HG03103 (cell line): ENCODE data around the gene HRK.
"Not testable (repeated sequence)": the region's sequence is repeated elsewhere in the genome, so short reads cannot be mapped to it uniquely, and the experiment has no call there.

Source experiments
- ATAC-seq: cut with Tn5 transposase; IDR thresholded peaks from one replicate; pipeline ENCODE4 v1.9.1; 2021; ENCODE audit warnings: low read depth; ENCODE audit not compliant: unreplicated experiment

Gene HRK

DNA sequence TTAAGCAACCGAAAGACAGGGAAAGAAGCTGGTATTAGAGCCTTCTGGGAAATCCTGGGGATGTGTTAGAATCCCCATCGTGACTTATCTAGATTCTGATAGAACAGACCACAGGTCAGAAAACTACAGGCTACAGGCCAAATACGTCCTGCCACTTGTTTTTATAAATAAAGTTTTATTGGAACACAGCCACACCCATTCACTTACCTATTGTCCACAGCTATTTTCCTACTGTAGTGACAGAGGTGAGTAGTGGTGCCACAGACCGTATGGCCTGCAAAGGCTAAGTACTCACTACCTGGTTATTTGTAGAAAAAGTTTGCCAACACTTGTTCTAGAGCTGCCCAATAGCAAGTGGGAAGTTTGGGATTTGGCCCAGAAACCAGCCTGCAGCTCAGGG, 53.8 kb downstream of the HRK start:
- ATAC-seq, result no peak

DNA sequence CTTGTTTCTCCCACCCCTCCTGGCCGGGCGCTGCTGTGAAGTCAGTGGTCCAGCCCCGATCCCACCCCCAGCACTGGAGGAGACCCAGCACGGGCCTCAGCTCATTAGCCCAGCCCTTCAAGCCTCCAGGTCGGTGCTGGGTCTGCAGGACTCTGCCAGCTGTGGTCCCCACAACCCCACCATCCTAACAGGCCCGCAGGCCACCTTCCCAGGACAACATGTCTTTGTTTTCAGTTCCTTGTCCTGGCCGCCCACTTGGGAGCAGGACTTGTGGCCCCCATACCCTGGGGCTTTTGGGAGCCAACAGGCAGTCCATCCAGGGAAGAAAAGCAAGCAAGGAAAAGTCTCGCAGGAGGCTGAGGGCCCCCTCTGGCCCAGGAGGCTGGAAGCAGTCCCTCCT, 60.0 kb downstream of the HRK start:
- ATAC-seq, result no peak

DNA sequence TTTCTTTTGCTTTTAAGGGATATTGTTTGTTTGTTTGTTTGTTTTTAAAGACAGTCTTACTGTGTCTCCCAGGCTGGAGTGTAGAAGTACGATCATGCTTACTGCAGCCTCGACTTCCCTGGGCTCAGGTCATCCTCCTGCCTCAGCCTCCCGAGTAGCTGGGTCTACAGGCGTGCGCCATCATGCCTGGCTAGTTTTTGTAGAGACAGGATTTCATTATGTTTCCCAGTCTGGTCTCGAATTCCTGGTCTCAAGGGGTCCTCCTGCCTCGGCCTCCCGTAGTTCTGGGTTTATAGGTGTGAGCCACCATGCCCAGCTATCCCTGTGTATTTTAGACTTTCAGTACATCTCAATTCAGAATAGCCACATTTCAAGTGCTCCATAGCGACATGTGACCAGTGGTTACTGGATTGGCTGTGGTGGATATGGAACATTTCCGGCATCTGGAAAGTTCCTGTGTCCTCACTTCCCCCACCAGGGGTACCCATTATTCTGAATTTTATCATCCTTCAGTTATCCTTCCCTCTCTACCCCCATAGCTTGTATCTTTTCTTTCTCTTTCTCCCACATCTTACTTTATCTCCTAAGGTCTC, 61.1 kb downstream of the HRK start:
- no peak for ATAC-seq

DNA sequence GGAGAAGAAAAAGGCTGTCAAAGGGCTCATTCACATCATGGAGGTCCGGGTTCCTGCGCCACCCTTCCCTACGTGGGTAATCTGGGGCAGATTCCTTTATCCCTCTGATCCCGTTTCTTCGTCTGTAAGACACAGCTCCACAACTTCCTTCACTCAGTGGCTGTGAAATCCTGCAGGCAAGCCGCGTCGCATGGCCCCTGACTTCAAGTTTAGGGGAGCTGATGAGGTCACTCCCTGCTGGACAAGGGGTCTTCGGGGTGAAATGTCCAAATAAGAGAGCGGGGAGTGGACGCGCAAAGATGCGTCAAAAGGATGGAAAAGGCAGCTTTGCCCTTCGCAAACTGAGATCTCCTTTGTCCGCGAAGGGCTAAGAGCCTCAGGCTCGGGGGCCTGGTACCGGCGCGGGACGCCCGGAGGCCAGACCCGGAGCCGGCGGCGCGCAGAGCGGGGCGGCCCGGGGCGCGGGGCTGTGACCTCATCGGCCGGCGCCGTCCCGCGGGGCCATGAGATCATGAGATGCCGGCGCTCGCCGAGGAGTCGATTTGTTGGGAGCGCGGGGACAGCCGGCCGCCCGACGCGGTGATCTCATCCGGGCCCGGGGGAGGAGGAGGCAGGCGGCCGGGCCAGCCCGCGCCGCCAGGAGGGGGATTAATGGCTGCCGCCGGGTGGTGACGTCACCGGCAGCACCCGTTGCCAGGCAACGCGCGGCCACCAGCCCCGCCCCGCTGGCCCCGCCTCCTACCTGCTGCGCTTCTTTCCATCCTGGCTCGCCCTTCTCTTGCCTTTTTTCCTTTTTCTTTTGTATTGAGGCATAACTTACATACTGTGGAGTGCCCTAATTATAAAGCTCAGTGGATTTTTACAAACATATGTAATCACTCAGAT, 62.1 kb downstream of the HRK start:
- ATAC-seq, result peak; percentile 79

DNA sequence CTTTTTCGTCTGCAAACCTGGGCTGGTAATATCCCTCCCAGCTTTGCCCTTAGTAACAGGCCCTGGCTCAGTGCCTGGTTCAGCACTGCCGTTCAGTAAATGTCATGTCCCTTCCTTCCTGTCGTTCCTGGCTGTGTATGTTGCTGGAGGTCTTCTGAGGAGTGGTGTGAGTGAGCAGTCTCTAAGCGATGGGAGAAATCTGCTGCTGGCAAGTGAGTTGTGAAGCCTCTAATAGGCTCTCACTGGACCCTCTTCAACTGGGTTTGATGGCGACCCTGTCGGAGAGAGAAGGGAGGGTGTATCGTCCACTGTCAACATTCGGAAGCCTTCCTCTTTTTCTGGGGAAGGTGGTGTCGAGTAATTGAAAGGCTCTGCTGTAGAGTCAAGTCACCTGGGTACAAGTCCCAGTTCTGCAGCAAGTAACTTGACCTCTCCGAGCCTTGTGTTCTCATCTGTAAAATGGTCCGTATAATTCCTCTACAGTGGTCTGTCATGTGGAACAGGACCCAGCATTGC, 62.8 kb downstream of the HRK start:
- ATAC-seq, result no peak

DNA sequence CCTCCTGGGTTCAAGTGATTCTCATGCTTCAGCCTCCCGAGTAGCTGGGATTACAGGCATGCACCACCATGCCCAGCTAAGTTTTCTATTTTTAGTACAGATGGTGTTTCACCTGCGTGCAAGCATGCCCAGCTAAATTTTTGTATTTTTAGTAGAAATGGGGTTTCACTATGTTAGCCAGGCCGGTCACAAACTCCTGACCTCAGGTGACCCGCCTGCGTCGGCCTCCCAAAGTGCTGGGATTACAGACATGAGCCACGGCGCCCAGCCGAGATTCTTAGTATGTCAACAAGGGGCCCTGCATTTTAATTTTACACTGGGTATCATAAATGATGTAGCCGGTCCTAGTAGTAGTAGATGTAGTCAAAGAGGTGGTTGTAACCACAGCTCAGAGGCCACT, 66.5 kb downstream of the HRK start:
- ATAC-seq, result not testable (repeated sequence)

DNA sequence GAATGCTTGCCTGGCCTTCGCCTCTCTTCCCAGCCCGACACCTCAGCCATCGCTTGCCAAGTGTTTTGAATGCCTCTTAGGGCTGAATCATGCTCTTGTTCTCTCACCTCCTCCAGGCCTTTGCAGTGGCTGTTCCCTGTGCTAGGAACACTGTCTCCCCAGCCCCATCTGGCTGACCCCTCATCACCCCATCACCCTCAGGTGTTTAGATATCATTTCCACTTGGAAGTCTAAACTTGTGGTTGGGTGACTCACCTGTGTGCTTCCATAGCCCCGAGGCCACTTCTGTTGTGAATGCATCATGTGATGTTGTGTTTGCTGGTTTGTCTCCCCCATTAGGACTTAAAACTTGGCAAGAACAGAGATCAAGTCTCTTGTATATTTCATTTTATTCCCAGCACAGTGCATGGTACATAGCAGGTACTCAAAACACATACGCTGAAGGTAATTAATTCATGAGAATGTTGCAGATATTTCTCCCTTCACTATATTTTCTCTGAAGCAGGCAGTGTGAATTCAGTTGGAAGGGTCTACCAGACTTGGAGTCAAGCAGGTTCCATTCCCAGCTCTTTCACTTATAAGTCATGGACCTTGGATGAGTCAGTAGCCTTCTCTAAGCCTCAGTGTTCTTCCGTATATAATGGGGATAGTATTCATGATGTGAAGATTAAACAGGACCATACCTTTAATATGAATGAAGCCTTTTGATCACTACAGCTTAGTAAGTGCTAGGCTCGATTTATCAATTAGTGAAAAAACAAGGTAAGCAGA, 67.8 kb downstream of the HRK start:
- ATAC-seq, result no peak

DNA sequence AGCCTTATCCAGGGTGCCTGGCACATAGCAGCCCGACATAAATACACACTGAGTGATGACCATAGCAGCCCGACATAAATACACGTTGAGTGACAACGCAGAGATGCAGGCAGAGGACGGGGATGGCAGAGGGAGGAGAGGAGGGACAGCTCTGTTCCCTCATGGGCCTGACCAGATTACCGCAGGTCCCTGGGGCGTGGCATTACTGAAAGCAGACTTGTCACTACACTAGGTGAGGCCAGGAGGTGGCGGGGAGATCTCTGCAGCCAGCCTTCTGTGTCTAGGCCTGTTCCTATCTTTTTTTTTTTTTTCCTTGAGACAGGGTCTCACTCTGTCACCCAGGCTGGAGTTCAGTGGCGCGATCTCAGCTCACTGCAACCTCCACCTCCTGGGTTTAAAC, 69.0 kb downstream of the HRK start:
- no peak for ATAC-seq

DNA sequence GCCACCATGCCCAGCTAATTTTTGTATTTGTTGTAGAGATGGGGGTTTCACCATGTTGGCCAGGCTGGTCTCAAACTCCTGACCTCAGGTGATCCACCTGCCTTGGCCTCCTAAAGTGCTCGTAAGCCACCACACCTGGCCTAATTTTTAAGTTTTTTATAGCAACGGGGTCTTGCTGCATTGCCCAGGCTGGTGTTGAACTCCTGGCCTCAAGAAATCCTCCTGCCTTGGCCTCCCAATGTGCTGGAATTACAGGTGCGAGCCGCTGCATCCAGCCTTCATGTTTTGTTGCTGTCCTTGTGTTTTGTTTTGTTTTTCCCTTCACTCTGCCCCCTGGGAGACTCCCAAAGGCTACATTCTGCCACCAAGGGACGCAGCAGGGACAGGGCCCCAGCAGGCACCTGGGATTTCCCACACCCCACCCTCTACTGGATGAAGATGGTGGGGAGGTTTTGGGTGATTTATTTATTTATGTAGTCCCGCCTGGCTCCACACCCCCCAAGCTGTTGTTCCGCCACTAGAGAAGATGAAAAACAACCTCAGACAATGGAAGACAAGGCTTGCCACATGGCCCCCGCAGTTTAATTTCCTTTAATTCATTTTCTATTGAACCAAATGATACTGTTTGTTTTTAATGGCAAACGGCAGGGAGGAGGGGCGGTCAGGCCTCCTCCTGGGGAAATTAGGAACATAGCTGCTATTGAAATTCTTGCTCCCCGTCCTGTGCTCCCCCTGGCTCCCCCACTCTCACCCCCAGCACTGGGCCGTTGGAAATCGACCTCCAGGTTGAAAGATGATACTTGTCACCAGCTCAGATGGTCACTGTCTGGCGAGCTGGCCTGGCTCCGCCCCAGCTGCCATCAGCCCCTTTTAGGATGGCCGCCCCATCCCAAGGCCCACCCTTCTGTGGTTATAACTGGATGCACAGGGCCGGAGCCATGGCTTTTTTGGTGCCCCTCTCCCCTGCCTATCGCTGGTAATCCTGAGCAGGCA, 72.8 kb downstream of the HRK start:
- no peak for ATAC-seq

DNA sequence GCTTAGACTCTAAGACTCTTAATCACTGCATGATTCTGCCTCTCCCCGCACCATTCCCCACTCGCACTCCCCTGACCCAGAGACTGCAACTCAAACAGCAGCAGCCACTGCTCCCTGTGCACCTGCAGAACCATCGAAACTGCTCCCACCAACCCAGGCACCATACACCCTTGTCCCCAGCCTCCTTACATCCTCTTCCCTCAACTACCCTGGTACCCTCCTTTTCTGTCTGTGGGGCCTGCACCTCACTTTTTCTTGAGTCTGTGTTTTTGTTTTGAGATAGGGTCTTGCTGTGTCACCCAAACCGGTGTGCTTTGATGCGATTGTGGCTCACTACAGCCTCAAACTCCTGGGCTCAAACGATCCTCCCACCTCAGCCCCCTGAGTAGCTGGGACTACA, 73.7 kb downstream of the HRK start:
- ATAC-seq, result no peak

DNA sequence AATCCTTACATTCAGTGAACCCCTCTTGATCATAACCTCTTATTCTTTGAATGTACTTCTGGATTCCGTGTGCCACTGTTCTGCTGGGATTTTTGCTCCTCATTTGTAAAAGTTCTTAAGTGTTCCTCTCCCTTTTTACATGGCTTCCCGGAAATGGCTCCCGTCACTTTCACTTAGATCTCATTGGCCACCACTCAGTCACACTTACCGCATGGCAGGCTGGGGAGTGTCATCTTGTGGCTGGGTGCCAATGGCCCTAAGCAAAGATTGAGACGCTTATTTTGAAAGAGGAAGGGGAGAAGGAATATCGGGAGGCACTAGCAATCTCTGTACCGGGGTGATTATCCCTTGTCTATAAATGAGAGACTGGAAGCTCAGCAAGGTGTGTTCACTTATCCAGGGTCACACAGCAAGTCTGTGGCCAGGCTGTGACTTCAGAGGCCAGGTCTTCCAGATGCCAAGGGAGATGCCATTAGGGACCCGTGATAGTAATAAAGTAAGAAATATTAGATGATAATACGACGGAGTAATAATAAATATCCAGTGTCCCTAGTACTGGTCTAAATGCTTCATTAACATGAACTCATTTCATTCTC, 74.3 kb downstream of the HRK start:
- no peak for ATAC-seq
